HG02973 (cell line): ENCODE measurements around the gene EIF3L.

ENCODE experiments used
- ATAC-seq: cut with Tn5 transposase; IDR thresholded peaks from one replicate; pipeline ENCODE4 v1.9.1; 2021; ENCODE audit warnings: moderate library complexity; ENCODE audit not compliant: unreplicated experiment

The EIF3L gene

GRCh38 chr22:37816543-37817180 is 32.6 kb upstream of the EIF3L start:
- no peak for ATAC-seq

GRCh38 chr22:37817705-37818408 is 31.4 kb upstream of the EIF3L start:
- no peak for ATAC-seq

GRCh38 chr22:37818409-37819104 is 30.7 kb upstream of the EIF3L start:
- ATAC-seq, result no peak

GRCh38 chr22:37819105-37819433 is 30.1 kb upstream of the EIF3L start:
- no peak for ATAC-seq

GRCh38 chr22:37820350-37820749 is 28.9 kb upstream of the EIF3L start:
- no peak for ATAC-seq

- no peak for ATAC-seq
Measured at GRCh38 chr22:37822079-37822833, 27.0 kb upstream of the EIF3L start.

- no peak for ATAC-seq
Measured at GRCh38 chr22:37823134-37823985, 25.9 kb upstream of the EIF3L start, which contains the start of gene GALR3. TSS of gene GALR3 (plus strand) at chr22:37823382. CDS start at chr22:37823407, 25 bp downstream.

- ATAC-seq, result no peak
Measured at GRCh38 chr22:37824674-37825641, 24.3 kb upstream of the EIF3L start.

- ATAC-seq, result no peak
Measured at GRCh38 chr22:37827056-37827455, 22.2 kb upstream of the EIF3L start.

GRCh38 chr22:37830093-37830842 is 19.0 kb upstream of the EIF3L start:
- ATAC-seq, result no peak

- ATAC-seq, result no peak
Measured at GRCh38 chr22:37831472-37831871, 17.7 kb upstream of the EIF3L start.

GRCh38 chr22:37832022-37832857 is 17.0 kb upstream of the EIF3L start:
- no peak for ATAC-seq

GRCh38 chr22:37842015-37842793 is 7.0 kb upstream of the EIF3L start:
- no peak for ATAC-seq

- peak; percentile 42 for ATAC-seq
Measured at GRCh38 chr22:37843741-37844089, 5.5 kb upstream of the EIF3L start.

GRCh38 chr22:37844904-37845329 is 4.3 kb upstream of the EIF3L start:
- no peak for ATAC-seq

- no peak for ATAC-seq
Measured at GRCh38 chr22:37846433-37846832, 2.8 kb upstream of the EIF3L start.

GRCh38 chr22:37848587-37849088 is 581 bp upstream of the EIF3L start:
- no peak for ATAC-seq
